BE2C (cell line): ENCODE results near the gene KCNMA1.
A peak's percentile ranks its signal among the peaks of the same experiment; 100 is the strongest.

ENCODE experiments used
- DNase-seq: peaks from one replicate; pipeline ENCODE4 v3.0.0-alpha.2; 2020
- H3K27me3 ChIP-seq: fragments of 250-450 bp; sonication (Bioruptor Pico); 2 replicates; pipeline ENCODE4 v1.5.1; 2020; ENCODE audit warnings: mild to moderate bottlenecking
- H3K36me3 ChIP-seq: fragments of 250-450 bp; sonication (Bioruptor Pico); 2 replicates; pipeline ENCODE4 v1.5.1; 2020; ENCODE audit warnings: mild to moderate bottlenecking
- H3K4me1 ChIP-seq: fragments of 250-450 bp; sonication (Bioruptor Pico); 2 replicates; pipeline ENCODE4 v1.5.1; 2020
- H3K4me3 ChIP-seq: 2 replicates; pipeline ENCODE4 v1.5.1; 2011; ENCODE audit warnings: low read depth, low read length
- H3K9me3 ChIP-seq: fragments of 250-450 bp; sonication (Bioruptor Pico); 2 replicates; pipeline ENCODE4 v1.5.1; 2020
- CTCF ChIP-seq: IDR thresholded peaks from 2 replicates; pipeline ENCODE4 v1.5.1; 2012; ENCODE audit warnings: mild to moderate bottlenecking, low read depth, low read length

Gene KCNMA1

GRCh38 chr10:77049896-77050295, 587.7 kb downstream of the KCNMA1 start:
- Histone ChIP-seq H3K4me1 (peaks cover 10% of the 10 kb centered on the region), H3K27me3 (no peaks in the 10 kb centered on the region), H3K4me3 (no peak overlapping the region), H3K9me3 (no peaks in the 10 kb centered on the region), H3K36me3 (no peaks in the 10 kb centered on the region)
- no peak for DNase-seq
- TF ChIP-seq CTCF, result no peak

- H3K4me1 ChIP-seq, result peaks cover 10% of the 10 kb centered on the region
- no peaks in the 10 kb centered on the region for H3K27me3 ChIP-seq
- DNase-seq, result no peak
- H3K4me3 ChIP-seq, result no peak overlapping the region
- H3K9me3 ChIP-seq, result no peaks in the 10 kb centered on the region
- TF ChIP-seq CTCF, result no peak
- no peaks in the 10 kb centered on the region for H3K36me3 ChIP-seq
These were observed 588.5 kb downstream of the KCNMA1 start for GRCh38 chr10:77049146-77049545.

- no peaks in the 10 kb centered on the region for H3K9me3 ChIP-seq
- H3K4me3 ChIP-seq, result no peak overlapping the region
- peaks cover 25% of the 10 kb centered on the region for H3K4me1 ChIP-seq
- no peak for DNase-seq
- H3K27me3 ChIP-seq, result no peaks in the 10 kb centered on the region
- H3K36me3 ChIP-seq, result no peaks in the 10 kb centered on the region
- no peak for TF ChIP-seq CTCF
These were observed 592.5 kb downstream of the KCNMA1 start for GRCh38 chr10:77045085-77045484.

- peaks cover 25% of the 10 kb centered on the region for H3K4me1 ChIP-seq
- no peak for DNase-seq
These were observed 594.2 kb downstream of the KCNMA1 start for GRCh38 chr10:77043420-77043763.

GRCh38 chr10:77042706-77043419, 594.7 kb downstream of the KCNMA1 start:
- no peak for DNase-seq
- Histone ChIP-seq H3K27me3 (no peaks in the 10 kb centered on the region), H3K4me1 (peaks cover 28% of the 10 kb centered on the region), H3K4me3 (no peak overlapping the region), H3K36me3 (no peaks in the 10 kb centered on the region), H3K9me3 (no peaks in the 10 kb centered on the region)
- no peak for TF ChIP-seq CTCF

More at GRCh38 chr10:77043420-77043763, 594.2 kb downstream of the KCNMA1 start:
- Histone ChIP-seq H3K9me3 (no peaks in the 10 kb centered on the region), H3K36me3 (no peaks in the 10 kb centered on the region), H3K4me3 (no peak overlapping the region), H3K27me3 (no peaks in the 10 kb centered on the region)
- no peak for TF ChIP-seq CTCF

- no peaks in the 10 kb centered on the region for H3K27me3 ChIP-seq
- peaks cover 34% of the 10 kb centered on the region for H3K4me1 ChIP-seq
- H3K36me3 ChIP-seq, result no peaks in the 10 kb centered on the region
- DNase-seq, result peak; percentile 74
- no peaks in the 10 kb centered on the region for H3K9me3 ChIP-seq
- 0 out of 2 replicates have a peak overlapping the region, but pooled peaks have one; percentile 6 for H3K4me3 ChIP-seq
- peak; percentile 1; the same call in 1 of the 2 replicates for TF ChIP-seq CTCF
These were observed 595.9 kb downstream of the KCNMA1 start for GRCh38 chr10:77041636-77042258.
